Measurements from ENCODE around the gene FOCAD. TPM values are rescaled to one million over a fixed set of nuclear protein-coding genes. Genes with fewer than 3 reads are reported as not detected.

FOCAD gene, protein sequence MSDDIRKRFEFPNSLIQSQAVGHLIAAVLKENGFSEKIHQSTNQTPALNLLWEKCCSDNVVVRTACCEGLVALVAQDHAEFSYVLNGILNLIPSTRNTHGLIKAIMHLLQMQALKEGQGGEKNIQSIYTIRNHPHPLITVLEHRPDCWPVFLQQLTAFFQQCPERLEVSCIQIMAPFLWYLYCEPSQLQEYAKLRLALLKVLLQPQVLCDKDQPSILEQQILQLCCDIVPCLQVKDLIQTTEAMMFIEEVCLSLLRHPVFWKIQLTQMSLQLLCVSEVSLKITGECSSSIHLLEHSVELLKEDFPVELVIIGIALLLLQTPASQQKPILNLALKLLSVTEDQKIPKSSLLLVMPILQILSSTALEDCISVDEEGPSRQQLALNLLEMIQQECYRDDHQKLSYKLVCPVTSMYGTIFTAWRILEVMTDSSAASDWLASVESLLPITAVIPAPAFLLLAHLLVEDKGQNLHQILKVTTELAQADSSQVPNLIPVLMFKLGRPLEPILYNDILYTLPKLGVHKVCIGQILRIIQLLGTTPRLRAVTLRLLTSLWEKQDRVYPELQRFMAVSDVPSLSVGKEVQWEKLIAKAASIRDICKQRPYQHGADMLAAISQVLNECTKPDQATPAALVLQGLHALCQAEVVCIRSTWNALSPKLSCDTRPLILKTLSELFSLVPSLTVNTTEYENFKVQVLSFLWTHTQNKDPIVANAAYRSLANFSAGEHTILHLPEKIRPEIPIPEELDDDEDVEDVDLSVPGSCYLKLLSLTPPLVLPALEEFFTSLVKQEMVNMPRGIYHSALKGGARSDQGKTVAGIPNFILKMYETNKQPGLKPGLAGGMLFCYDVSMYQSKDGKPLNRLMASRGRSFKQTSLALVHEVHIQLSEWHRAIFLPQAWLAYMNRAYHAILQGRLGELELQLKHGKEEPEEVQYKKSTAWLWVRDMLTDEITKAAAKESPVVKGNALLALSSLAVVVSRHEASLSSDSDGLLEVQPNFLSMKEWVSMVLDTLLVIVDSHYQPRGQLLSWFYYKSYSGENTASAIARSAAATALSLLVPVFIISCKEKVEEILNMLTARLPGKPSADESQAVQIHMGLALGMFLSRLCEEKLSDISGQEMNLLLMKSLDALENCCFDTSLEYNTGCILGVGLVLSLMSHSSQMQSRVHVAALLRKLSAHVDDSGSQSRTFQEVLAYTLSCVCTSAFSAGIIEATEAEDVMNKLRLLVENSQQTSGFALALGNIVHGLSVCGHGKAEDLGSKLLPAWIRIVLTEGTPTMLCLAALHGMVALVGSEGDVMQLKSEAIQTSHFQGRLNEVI (N-terminal part only)
- 10 to 100 TPM; 37.3 to 42.8 TPM for total RNA-seq

DNA sequence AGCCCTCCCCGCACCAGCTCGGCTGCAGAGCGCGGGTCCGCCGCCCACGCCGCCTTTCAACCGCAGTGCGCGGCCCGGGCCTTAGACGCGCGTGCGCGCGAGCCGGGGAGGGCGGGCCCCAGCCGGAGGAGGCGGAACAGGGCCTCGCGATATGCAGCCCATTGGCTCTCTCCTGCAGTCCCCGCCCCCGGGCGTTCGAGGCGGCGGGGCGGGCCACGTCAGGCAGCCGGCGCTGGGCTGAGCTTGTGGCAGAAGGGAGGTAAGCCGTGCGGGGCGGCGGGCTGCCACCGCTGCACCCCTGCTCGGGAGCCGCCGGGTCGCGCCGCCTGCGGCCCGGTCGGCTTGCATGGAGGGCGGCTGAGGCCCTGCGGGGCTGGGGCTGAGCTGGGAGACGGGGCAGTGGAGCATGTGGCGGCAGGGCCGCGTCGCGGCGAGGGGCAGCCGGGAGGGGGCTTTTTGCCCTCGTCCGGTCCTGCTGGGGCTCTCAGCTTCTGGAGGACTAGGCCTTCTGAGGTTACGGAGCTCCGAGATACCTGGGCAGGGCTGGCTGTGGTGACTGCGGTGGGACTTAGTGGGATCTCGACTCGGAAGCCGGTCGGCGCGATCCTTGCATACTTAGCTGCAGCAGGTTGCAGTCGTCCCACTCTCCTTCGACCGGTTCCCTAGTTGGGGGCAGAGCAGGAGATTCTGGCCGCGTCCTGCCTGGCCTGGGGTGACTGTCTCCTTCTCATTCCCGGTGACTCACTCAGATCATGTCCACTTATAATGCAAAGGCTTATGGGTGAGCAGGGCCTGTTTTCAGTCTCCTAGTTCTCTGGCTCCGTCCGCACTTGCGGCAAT is at the start of gene FOCAD:
Gene FOCAD, plus strand, starts transcription at position 225 of the 840 bp plus-strand sequence. CDS start 31,095 bp downstream, outside the sequence.
- ChIA-PET POLR2A (interaction anchor here (0.7 to 2.4 kb wide), 12 partner anchors 12 to 475 kb away, joined by 3 to 19 read pairs (median 4); partner anchors contain the start of gene MLLT3), CTCF (interaction anchor here (1.0 to 2.1 kb wide), 8 partner anchors 8 to 327 kb away, joined by 3 to 16 read pairs (median 4); partner anchors contain the start of gene MLLT3)
- TF ChIP-seq, protein P1, sequence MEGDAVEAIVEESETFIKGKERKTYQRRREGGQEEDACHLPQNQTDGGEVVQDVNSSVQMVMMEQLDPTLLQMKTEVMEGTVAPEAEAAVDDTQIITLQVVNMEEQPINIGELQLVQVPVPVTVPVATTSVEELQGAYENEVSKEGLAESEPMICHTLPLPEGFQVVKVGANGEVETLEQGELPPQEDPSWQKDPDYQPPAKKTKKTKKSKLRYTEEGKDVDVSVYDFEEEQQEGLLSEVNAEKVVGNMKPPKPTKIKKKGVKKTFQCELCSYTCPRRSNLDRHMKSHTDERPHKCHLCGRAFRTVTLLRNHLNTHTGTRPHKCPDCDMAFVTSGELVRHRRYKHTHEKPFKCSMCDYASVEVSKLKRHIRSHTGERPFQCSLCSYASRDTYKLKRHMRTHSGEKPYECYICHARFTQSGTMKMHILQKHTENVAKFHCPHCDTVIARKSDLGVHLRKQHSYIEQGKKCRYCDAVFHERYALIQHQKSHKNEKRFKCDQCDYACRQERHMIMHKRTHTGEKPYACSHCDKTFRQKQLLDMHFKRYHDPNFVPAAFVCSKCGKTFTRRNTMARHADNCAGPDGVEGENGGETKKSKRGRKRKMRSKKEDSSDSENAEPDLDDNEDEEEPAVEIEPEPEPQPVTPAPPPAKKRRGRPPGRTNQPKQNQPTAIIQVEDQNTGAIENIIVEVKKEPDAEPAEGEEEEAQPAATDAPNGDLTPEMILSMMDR (IDR thresholded peaks at IDR 0.05): no peak
- Mint-ChIP-seq H3K4me3 (peak within 1 kb of the TSS; percentile 92), H3K27ac (peak within 1 kb of the TSS; percentile 81), H3K9me3 (no peaks in the 10 kb centered on the region), H3K4me1 (ENCODE audit: low read depth) (peaks cover 18% of the 10 kb centered on the region), H3K36me3 (ENCODE audit: low read depth) (no peaks in the 10 kb centered on the region), H3K27me3 (no peaks in the 10 kb centered on the region)
- peak; percentile 99 for ATAC-seq
- intact Hi-C loops (cut with micrococcal nuclease): loop anchor here (5.0 kb wide), 1 partner anchor 62 kb away; the partner anchor contains the start of gene MLLT3
- DNase-seq: peak; percentile 95

DNA sequence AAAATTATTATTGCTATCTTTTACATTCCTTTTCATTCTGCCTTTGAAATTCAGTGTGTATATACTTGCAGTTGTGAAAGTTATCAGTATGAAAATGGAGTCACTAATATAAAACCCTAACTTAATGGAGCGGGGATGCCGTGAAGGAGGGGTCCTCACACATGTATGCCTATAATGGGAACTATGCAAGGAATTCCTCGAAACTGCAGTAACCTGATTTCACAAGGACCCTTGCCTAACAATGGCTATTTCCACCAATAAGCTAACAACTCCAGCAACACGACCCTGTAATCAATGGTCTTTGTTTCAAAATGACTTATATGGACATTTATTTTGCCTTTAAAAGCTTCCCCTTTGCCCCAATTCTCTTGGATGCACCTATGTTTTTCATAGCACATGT is 49.2 kb upstream of the FOCAD start:
- H3K4me1 Mint-ChIP-seq (ENCODE audit: low read depth): peaks cover 2% of the 10 kb centered on the region
- ChIA-PET POLR2A (interaction anchor here (0.7 kb wide), 1 partner anchor 12 kb away, joined by 3 read pairs; no protein-coding TSS in a partner anchor), CTCF (interaction anchor here (1.0 kb wide), 1 partner anchor 13 kb away, joined by 3 read pairs; the partner anchor contains the start of gene MLLT3)
- H3K27ac Mint-ChIP-seq: no peak overlapping the region
- intact Hi-C loops (cut with micrococcal nuclease): no loop called here
- DNase-seq: no peak
- TF ChIP-seq, protein P1 (IDR thresholded peaks at IDR 0.05): no peak
- peaks cover 3% of the 10 kb centered on the region for H3K27me3 Mint-ChIP-seq
- no peaks in the 10 kb centered on the region for H3K36me3 Mint-ChIP-seq (ENCODE audit: low read depth)
- no peak for ATAC-seq
- no peaks in the 10 kb centered on the region for H3K9me3 Mint-ChIP-seq
- no peak overlapping the region for H3K4me3 Mint-ChIP-seq

DNA sequence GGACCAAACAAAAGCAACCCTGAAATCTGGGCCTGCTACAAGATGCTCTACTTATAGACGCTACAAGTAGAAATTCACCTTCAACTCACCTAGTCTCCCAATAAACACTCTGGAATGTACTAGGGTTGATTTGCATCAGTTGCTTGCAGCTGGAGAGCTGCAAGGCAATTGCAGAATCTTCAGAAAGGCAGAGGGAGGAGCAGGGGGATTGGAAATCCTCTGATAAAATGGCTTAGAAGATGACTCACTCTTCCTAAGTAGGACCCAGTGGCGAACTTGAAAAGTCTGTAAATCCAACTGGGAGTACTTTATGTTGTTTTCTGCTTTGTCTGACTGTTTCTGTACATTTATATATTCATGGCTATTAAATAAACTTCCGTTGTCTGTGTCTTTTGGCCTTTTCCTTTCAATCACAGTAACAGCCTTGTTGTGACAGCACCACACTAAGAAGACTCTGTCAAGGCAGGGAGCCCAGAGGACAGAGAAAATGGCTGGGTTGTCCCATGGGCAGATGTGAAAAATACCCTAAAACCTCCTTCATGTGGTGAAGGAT is 47.1 kb upstream of the FOCAD start:
- no peaks in the 10 kb centered on the region for H3K27me3 Mint-ChIP-seq
- POLR2A ChIA-PET: no interaction called here
- H3K4me1 Mint-ChIP-seq (ENCODE audit: low read depth): peaks cover 11% of the 10 kb centered on the region
- CTCF ChIA-PET: interaction anchor here (1.4 to 5.8 kb wide), 2 partner anchors 12 to 304 kb away, joined by 3 to 32 read pairs; no protein-coding TSS in a partner anchor
- no peak overlapping the region for H3K27ac Mint-ChIP-seq
- TF ChIP-seq, protein P1 (IDR thresholded peaks at IDR 0.05): no peak
- H3K4me3 Mint-ChIP-seq: no peak overlapping the region
- H3K36me3 Mint-ChIP-seq (ENCODE audit: low read depth): no peaks in the 10 kb centered on the region
- no peaks in the 10 kb centered on the region for H3K9me3 Mint-ChIP-seq
- DNase-seq (no peak), ATAC-seq (no peak)
- intact Hi-C loops (cut with micrococcal nuclease): no loop called here
